Suprapubic skin (tissue), 3 donors: Measurements from ENCODE around the gene C1orf122.

Experiments
- POLR2AphosphoS5 ChIP-seq, 3 donors: sonication (generic); formaldehyde crosslinking; IDR thresholded peaks; one replicate each; pipeline ENCODE4 v1.6.1; 2017; ENCODE audit warnings: antibody characterized with exemption in 3 of 3
- TF ChIP-seq, protein P1 (sequence below), 2 donors: fragments of 200-600 bp in 1 of 2; fragments of 450-650 bp in 1 of 2; sonication (generic) in 1 of 2; IDR thresholded peaks; one replicate each; pipeline ENCODE4 v1.5.1; 2016 to 2019; ENCODE audit warnings: antibody characterized with exemption in 2 of 2, mild to moderate bottlenecking in 1 of 2, moderate library complexity in 1 of 2

- TF ChIP-seq, protein P1, sequence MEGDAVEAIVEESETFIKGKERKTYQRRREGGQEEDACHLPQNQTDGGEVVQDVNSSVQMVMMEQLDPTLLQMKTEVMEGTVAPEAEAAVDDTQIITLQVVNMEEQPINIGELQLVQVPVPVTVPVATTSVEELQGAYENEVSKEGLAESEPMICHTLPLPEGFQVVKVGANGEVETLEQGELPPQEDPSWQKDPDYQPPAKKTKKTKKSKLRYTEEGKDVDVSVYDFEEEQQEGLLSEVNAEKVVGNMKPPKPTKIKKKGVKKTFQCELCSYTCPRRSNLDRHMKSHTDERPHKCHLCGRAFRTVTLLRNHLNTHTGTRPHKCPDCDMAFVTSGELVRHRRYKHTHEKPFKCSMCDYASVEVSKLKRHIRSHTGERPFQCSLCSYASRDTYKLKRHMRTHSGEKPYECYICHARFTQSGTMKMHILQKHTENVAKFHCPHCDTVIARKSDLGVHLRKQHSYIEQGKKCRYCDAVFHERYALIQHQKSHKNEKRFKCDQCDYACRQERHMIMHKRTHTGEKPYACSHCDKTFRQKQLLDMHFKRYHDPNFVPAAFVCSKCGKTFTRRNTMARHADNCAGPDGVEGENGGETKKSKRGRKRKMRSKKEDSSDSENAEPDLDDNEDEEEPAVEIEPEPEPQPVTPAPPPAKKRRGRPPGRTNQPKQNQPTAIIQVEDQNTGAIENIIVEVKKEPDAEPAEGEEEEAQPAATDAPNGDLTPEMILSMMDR (IDR thresholded peaks at IDR 0.05): no peak
- no peak for TF ChIP-seq POLR2AphosphoS5 (IDR thresholded peaks at IDR 0.05)
Observed at GRCh38 chr1:37817481-37817880, 9.9 kb downstream of the C1orf122 start.
